GM18909 (cell line): ENCODE results near the gene HMCN2.
"Not testable (repeated sequence)": the region's sequence is repeated elsewhere in the genome, so short reads cannot be mapped to it uniquely, and the experiment has no call there.

ENCODE experiments used
- ATAC-seq: cut with Tn5 transposase; IDR thresholded peaks from one replicate; pipeline ENCODE4 v1.9.1; 2021; ENCODE audit warnings: mild to moderate bottlenecking; ENCODE audit not compliant: unreplicated experiment, poor library complexity

The HMCN2 gene

GRCh38 chr9:130382096-130382495 is 116.5 kb downstream of the HMCN2 start:
- no peak for ATAC-seq

GRCh38 chr9:130382636-130383349 is 117.2 kb downstream of the HMCN2 start:
- no peak for ATAC-seq

GRCh38 chr9:130383350-130383715 is 117.8 kb downstream of the HMCN2 start:
- ATAC-seq, result no peak

- ATAC-seq, result no peak
Measured at GRCh38 chr9:130383979-130384676, 118.6 kb downstream of the HMCN2 start.

GRCh38 chr9:130385257-130385656 is 119.7 kb downstream of the HMCN2 start:
- no peak for ATAC-seq

- ATAC-seq, result no peak
Measured at GRCh38 chr9:130387398-130387797, 121.8 kb downstream of the HMCN2 start.

- no peak for ATAC-seq
Measured at GRCh38 chr9:130387905-130388304, 122.3 kb downstream of the HMCN2 start.

- no peak for ATAC-seq
Measured at GRCh38 chr9:130390390-130390789, 124.8 kb downstream of the HMCN2 start.

- ATAC-seq, result no peak
Measured at GRCh38 chr9:130390986-130391385, 125.4 kb downstream of the HMCN2 start.

GRCh38 chr9:130391866-130392265 is 126.3 kb downstream of the HMCN2 start:
- ATAC-seq, result no peak

- ATAC-seq, result no peak
Measured at GRCh38 chr9:130393681-130394071, 128.1 kb downstream of the HMCN2 start.

- no peak for ATAC-seq
Measured at GRCh38 chr9:130394320-130394719, 128.8 kb downstream of the HMCN2 start.

- no peak for ATAC-seq
Measured at GRCh38 chr9:130394814-130395470, 129.4 kb downstream of the HMCN2 start.

GRCh38 chr9:130395810-130396435 is 130.4 kb downstream of the HMCN2 start:
- ATAC-seq, result no peak

- ATAC-seq, result no peak
Measured at GRCh38 chr9:130396581-130396980, 131.0 kb downstream of the HMCN2 start.

- ATAC-seq, result no peak
Measured at GRCh38 chr9:130398487-130399240, 133.1 kb downstream of the HMCN2 start.

- ATAC-seq, result no peak
Measured at GRCh38 chr9:130399768-130400167, 134.2 kb downstream of the HMCN2 start.

GRCh38 chr9:130400870-130401269 is 135.3 kb downstream of the HMCN2 start:
- no peak for ATAC-seq

- not testable (repeated sequence) for ATAC-seq
Measured at GRCh38 chr9:130401742-130402141, 136.2 kb downstream of the HMCN2 start.

- ATAC-seq, result no peak
Measured at GRCh38 chr9:130402243-130402642, 136.7 kb downstream of the HMCN2 start.
